ENCODE measurements around the gene ELMO1. TPM values are rescaled to one million over a fixed set of nuclear protein-coding genes. Genes with fewer than 3 reads are reported as not detected.

ELMO1 gene
- total RNA-seq, 1 donor from 2014 or later: 29.4 TPM

GRCh38 chr7:37379546-37380277, 69.0 kb downstream of the ELMO1 start:
- H3K4me1 Mint-ChIP-seq (ENCODE audit: unreplicated experiment): no peaks in the 10 kb centered on the region
- H3K36me3 Mint-ChIP-seq: no peaks in the 10 kb centered on the region
- no peak overlapping the region for H3K27ac Mint-ChIP-seq
- no peak overlapping the region for H3K4me3 Mint-ChIP-seq
- peaks cover 8% of the 10 kb centered on the region for H3K9me3 Mint-ChIP-seq
- H3K27me3 Mint-ChIP-seq: no peaks in the 10 kb centered on the region
- no peak for TF ChIP-seq CTCF (conservative IDR thresholded peaks at IDR 0.05)
- no peak for DNase-seq (ENCODE audit: extremely low spot score, unreplicated experiment)

GRCh38 chr7:37377231-37377630, 71.4 kb downstream of the ELMO1 start:
- no peak for DNase-seq (ENCODE audit: extremely low spot score, unreplicated experiment)
- no peak for TF ChIP-seq CTCF (conservative IDR thresholded peaks at IDR 0.05)
- Mint-ChIP-seq H3K27ac (no peak overlapping the region), H3K4me1 (ENCODE audit: unreplicated experiment) (no peaks in the 10 kb centered on the region), H3K36me3 (no peaks in the 10 kb centered on the region), H3K27me3 (no peaks in the 10 kb centered on the region), H3K9me3 (peaks cover 8% of the 10 kb centered on the region), H3K4me3 (no peak overlapping the region)

GRCh38 chr7:37376386-37376785, 72.3 kb downstream of the ELMO1 start:
- TF ChIP-seq CTCF (conservative IDR thresholded peaks at IDR 0.05): no peak
- Mint-ChIP-seq H3K27ac (no peak overlapping the region), H3K4me3 (no peak overlapping the region), H3K27me3 (no peaks in the 10 kb centered on the region), H3K36me3 (no peaks in the 10 kb centered on the region), H3K9me3 (peaks cover 8% of the 10 kb centered on the region), H3K4me1 (ENCODE audit: unreplicated experiment) (no peaks in the 10 kb centered on the region)
- no peak for DNase-seq (ENCODE audit: extremely low spot score, unreplicated experiment)

- Mint-ChIP-seq H3K27me3 (peaks cover 6% of the 10 kb centered on the region), H3K27ac (no peak overlapping the region)
Observed at GRCh38 chr7:37372750-37373149, 75.9 kb downstream of the ELMO1 start.

GRCh38 chr7:37371755-37372154, 76.9 kb downstream of the ELMO1 start:
- DNase-seq (ENCODE audit: extremely low spot score, unreplicated experiment): no peak
- Mint-ChIP-seq H3K4me3 (no peak overlapping the region), H3K9me3 (peaks cover 10% of the 10 kb centered on the region), H3K36me3 (no peaks in the 10 kb centered on the region), H3K27me3 (peaks cover 6% of the 10 kb centered on the region), H3K4me1 (ENCODE audit: unreplicated experiment) (peaks cover 8% of the 10 kb centered on the region), H3K27ac (no peak overlapping the region)
- no peak for TF ChIP-seq CTCF (conservative IDR thresholded peaks at IDR 0.05)

More at GRCh38 chr7:37372750-37373149, 75.9 kb downstream of the ELMO1 start:
- Mint-ChIP-seq H3K36me3 (no peaks in the 10 kb centered on the region), H3K4me1 (ENCODE audit: unreplicated experiment) (peaks cover 8% of the 10 kb centered on the region), H3K9me3 (peaks cover 11% of the 10 kb centered on the region), H3K4me3 (no peak overlapping the region)
- no peak for TF ChIP-seq CTCF (conservative IDR thresholded peaks at IDR 0.05)
- no peak for DNase-seq (ENCODE audit: extremely low spot score, unreplicated experiment)

Data from type B pancreatic cell (in vitro differentiated cells).